SK-N-SH (cell line): Measurements from ENCODE around the gene KCNH8. TPM values are rescaled to one million over a fixed set of nuclear protein-coding genes. Genes with fewer than 3 reads are reported as not detected.

Source experiments
- CTCF ChIA-PET: fragments of 300-600, 350-600 bp; formaldehyde crosslinking; extraction: SDS; loops from one replicate; lab custom pipeline; 2021; lab: Yijun Ruan, JAX
- POLR2A ChIA-PET: fragments of 350-600 bp; sonication (Branson Sonifier 250); formaldehyde crosslinking; extraction: SDS; loops from one replicate; lab custom pipeline; 2020; ENCODE audit warnings: antibody characterized with exemption, inconsistent platforms; lab: Yijun Ruan, JAX
- DNase-seq: peaks from one replicate; pipeline ENCODE4 v3.0.0; 2012
- H2AFZ ChIP-seq: fragments of 200-600 bp; sonication (generic); 2 replicates; pipeline ENCODE4 v1.8.1; 2016; ENCODE audit warnings: antibody characterized with exemption, mild to moderate bottlenecking, low read depth
- H3F3A ChIP-seq: fragments of 200-600 bp; sonication (generic); replicated peaks from 2 replicates; pipeline ENCODE3; 2016; ENCODE audit warnings: antibody characterized with exemption, mild to moderate bottlenecking; ENCODE audit not compliant: insufficient read depth
- H3K27ac ChIP-seq, 2 experiments: fragments of 200-500 bp in 1 of 2; fragments of 200-600 bp in 1 of 2; sonication (Bioruptor generic) in 1 of 2; sonication (generic), shearing (Covaris generic) in 1 of 2; 2 replicates each; pipeline versions ENCODE4 v1.5.1 to v1.6.1; 2014 to 2016; ENCODE audit warnings: low read depth in 2 of 2, inconsistent platforms in 1 of 2, low read length in 1 of 2, mild to moderate bottlenecking in 1 of 2, mixed read lengths in 1 of 2
- H3K27me3 ChIP-seq: fragments of 200-600 bp; sonication (generic), shearing (Covaris generic); 2 replicates; pipeline ENCODE4 v1.6.1; 2016; ENCODE audit warnings: mixed run types; ENCODE audit not compliant: insufficient read depth
- H3K36me3 ChIP-seq, 2 experiments: fragments of 200-500 bp in 1 of 2; fragments of 200-600 bp in 1 of 2; sonication (Bioruptor generic) in 1 of 2; sonication (generic) in 1 of 2; replicated peaks in 1 of 2; 2 replicates each; pipeline versions ENCODE3 to v1.5.1; 2014 to 2016; ENCODE audit warnings: low read length in 1 of 2, mild to moderate bottlenecking in 1 of 2; ENCODE audit not compliant: insufficient read depth in 2 of 2, control insufficient read depth in 1 of 2
- H3K4me1 ChIP-seq, 2 experiments: fragments of 200-500 bp in 1 of 2; fragments of 200-600 bp in 1 of 2; sonication (Bioruptor generic) in 1 of 2; sonication (generic), shearing (Covaris generic) in 1 of 2; 2 replicates each; pipeline versions ENCODE4 v1.5.1 to v1.6.1; 2014 to 2016; ENCODE audit warnings: low read depth in 1 of 2, low read length in 1 of 2, mixed run types in 1 of 2; ENCODE audit not compliant: insufficient read depth in 2 of 2, control insufficient read depth in 1 of 2
- H3K4me2 ChIP-seq: fragments of 200-600 bp; sonication (generic), shearing (Covaris generic); 2 replicates; pipeline ENCODE4 v1.6.1; 2017; ENCODE audit warnings: mixed run types
- H3K4me3 ChIP-seq, 2 experiments: fragments of 200-500 bp in 1 of 2; fragments of 200-600 bp in 1 of 2; sonication (Bioruptor generic) in 1 of 2; sonication (generic), shearing (Covaris generic) in 1 of 2; 2 replicates each; pipeline versions ENCODE4 v1.5.1 to v1.8.1; 2014 to 2016; ENCODE audit warnings: low read depth in 2 of 2, inconsistent platforms in 1 of 2, low read length in 1 of 2, mild to moderate bottlenecking in 1 of 2, mixed read lengths in 1 of 2, moderate library complexity in 1 of 2
- H3K79me2 ChIP-seq: fragments of 200-600 bp; sonication (generic); 2 replicates; pipeline ENCODE4 v1.8.1; 2017; ENCODE audit warnings: mild to moderate bottlenecking; ENCODE audit not compliant: insufficient read depth
- H3K9ac ChIP-seq: fragments of 200-600 bp; sonication (generic); 2 replicates; pipeline ENCODE4 v1.6.1; 2017; ENCODE audit warnings: mixed run types
- H3K9me2 ChIP-seq: fragments of 200-600 bp; sonication (generic); 2 replicates; pipeline ENCODE4 v1.6.1; 2017; ENCODE audit warnings: mixed run types
- H3K9me3 ChIP-seq: fragments of 200-600 bp; sonication (generic); 2 replicates; pipeline ENCODE4 v1.6.1; 2017; ENCODE audit warnings: mixed run types, mild to moderate bottlenecking, moderate library complexity
- H4K20me1 ChIP-seq: fragments of 200-600 bp; sonication (generic); 2 replicates; pipeline ENCODE4 v1.6.1; 2017; ENCODE audit warnings: mild to moderate bottlenecking, mixed run types; ENCODE audit not compliant: insufficient read depth
- CTCF ChIP-seq: fragments of 200-600 bp; sonication (generic); IDR thresholded peaks from 2 replicates; pipeline ENCODE4 v1.6.1; 2017; ENCODE audit warnings: antibody characterized with exemption, mild to moderate bottlenecking, moderate library complexity
- ELF1 ChIP-seq: IDR thresholded peaks from 2 replicates; pipeline ENCODE4 v1.4.0; 2012
- EP300 ChIP-seq, 2 experiments: IDR thresholded peaks; 2 replicates each; pipeline versions ENCODE4 v1.4.0 to v1.6.1; 2012; ENCODE audit warnings: borderline replicate concordance in 1 of 2, low read depth in 1 of 2, low read length in 1 of 2
- EZH2phosphoT487 ChIP-seq: fragments of 200-600 bp; sonication (generic); IDR thresholded peaks from 2 replicates; pipeline ENCODE4 v1.6.1; 2017; ENCODE audit warnings: low read depth, mixed run types, mild to moderate bottlenecking, antibody characterized with exemption, moderate library complexity, borderline replicate concordance
- FOSL2 ChIP-seq: IDR thresholded peaks from 2 replicates; pipeline ENCODE4 v1.4.0; 2012; ENCODE audit warnings: low read depth, mild to moderate bottlenecking, moderate library complexity, borderline replicate concordance
- FOXJ3 ChIP-seq: sonication (generic); formaldehyde crosslinking; IDR thresholded peaks from 2 replicates; pipeline ENCODE4 v1.5.1; 2020; ENCODE audit warnings: mild to moderate bottlenecking, missing genetic modification reagents
- GABPA ChIP-seq: IDR thresholded peaks from 2 replicates; pipeline ENCODE4 v1.4.0; 2012; ENCODE audit warnings: low read depth, mild to moderate bottlenecking
- GATA2 ChIP-seq: sonication (generic); formaldehyde crosslinking; IDR thresholded peaks from 2 replicates; pipeline ENCODE4 v1.5.0; 2020; ENCODE audit warnings: mild to moderate bottlenecking, missing genetic modification reagents
- JUND ChIP-seq: IDR thresholded peaks from 2 replicates; pipeline ENCODE4 v1.4.0; 2012
- MAX ChIP-seq: IDR thresholded peaks from 2 replicates; pipeline ENCODE4 v1.4.0; 2012; ENCODE audit warnings: low read depth
- POLR2AphosphoS5 ChIP-seq: IDR thresholded peaks from 2 replicates; pipeline ENCODE4 v1.6.1; 2012; ENCODE audit warnings: low read depth, low read length
- RCOR1 ChIP-seq: fragments of 150-350 bp; IDR thresholded peaks from 2 replicates; pipeline ENCODE4 v1.6.1; 2017; ENCODE audit warnings: antibody characterized with exemption, low read length
- RFX5 ChIP-seq: IDR thresholded peaks from 2 replicates; pipeline ENCODE4 v1.6.1; 2012; ENCODE audit warnings: mild to moderate bottlenecking, improper control_type of control experiment, low read length
- SIN3A ChIP-seq: IDR thresholded peaks from 2 replicates; pipeline ENCODE4 v1.6.1; 2012; ENCODE audit warnings: low read depth, mild to moderate bottlenecking, low read length, moderate library complexity, borderline replicate concordance
- TAF1 ChIP-seq: IDR thresholded peaks from 2 replicates; pipeline ENCODE4 v1.6.1; 2012; ENCODE audit warnings: low read depth, mild to moderate bottlenecking, low read length, moderate library complexity, borderline replicate concordance
- TCF12 ChIP-seq: IDR thresholded peaks from 2 replicates; pipeline ENCODE4 v1.4.0; 2012
- USF2 ChIP-seq: fragments of 150-350 bp; IDR thresholded peaks from 2 replicates; pipeline ENCODE4 v1.6.1; 2017; ENCODE audit warnings: antibody characterized with exemption, low read length, low read depth, borderline replicate concordance
- YY1 ChIP-seq: IDR thresholded peaks from 2 replicates; pipeline ENCODE4 v1.4.0; 2012; ENCODE audit warnings: low read depth, mild to moderate bottlenecking
- WGBS: methylation state at CpG from one replicate; pipeline ENCODE4 v1.1.6; 2017; ENCODE audit warnings: low lambda C conversion rate; 5-methylcytosine and 5-hydroxymethylcytosine counted together
- polyA plus RNA-seq, 3 experiments: library from polyadenylated mRNA; depleted of rRNA; stranded (reverse); fragments of >200 nt; gene quantifications; 2 replicates each; pipeline ENCODE4 v1.2.3, GENCODE V29; 2012

Gene KCNH8
- polyA plus RNA-seq, 1 of the 3 experiments (the other 2 are of a cell fraction), result 0.05 TPM

- no peaks in the 10 kb centered on the region for H4K20me1 ChIP-seq
- CTCF ChIA-PET, result interaction anchor here (0.6 to 2.8 kb wide), 21 partner anchors 15 to 522 kb away, joined by 3 to 25 read pairs (median 3); no protein-coding TSS in a partner anchor
- H3K79me2 ChIP-seq, result no peaks in the 10 kb centered on the region
- no peaks in the 10 kb centered on the region; a peak in 2 of 4 replicates for H3K4me1 ChIP-seq
- no peak overlapping the region for H2AFZ ChIP-seq
- POLR2A ChIA-PET, result no interaction called here
- DNase-seq, result no peak
- H3K9ac ChIP-seq, result no peak overlapping the region
- no peak overlapping the region for H3K4me2 ChIP-seq
- no peak overlapping the region for H3K4me3 ChIP-seq
- no peaks in the 10 kb centered on the region for H3F3A ChIP-seq
- H3K9me3 ChIP-seq, result no peaks in the 10 kb centered on the region; the same call in 1 of the 2 replicates
- no peaks in the 10 kb centered on the region for H3K36me3 ChIP-seq
- H3K27ac ChIP-seq, result no peak overlapping the region
- WGBS, result 26% methylated on average over 2 of the region's 2 CpGs
- no peaks in the 10 kb centered on the region for H3K9me2 ChIP-seq
- TF ChIP-seq USF2, result no peak
- no peak for TF ChIP-seq EZH2phosphoT487
- no peak for TF ChIP-seq POLR2AphosphoS5
- no peak for TF ChIP-seq FOXJ3
- TF ChIP-seq YY1, result no peak
- no peak for TF ChIP-seq EP300 (IDR thresholded peaks at IDR 0.05; ENCODE audit: borderline replicate concordance in 1 of 2, low read depth in 1 of 2, low read length in 1 of 2)
- no peak for TF ChIP-seq RCOR1
- TF ChIP-seq TAF1, result no peak
- no peak for TF ChIP-seq JUND
- no peak for TF ChIP-seq FOSL2
- TF ChIP-seq GABPA, result no peak
- no peak for TF ChIP-seq ELF1
- TF ChIP-seq TCF12, result no peak
- no peak for TF ChIP-seq SIN3A
- no peak for TF ChIP-seq RFX5
- TF ChIP-seq CTCF, result no peak
- no peak for TF ChIP-seq GATA2 (CRISPR knock-in tag)
- TF ChIP-seq MAX, result no peak
- H3K27me3 ChIP-seq, result no peaks in the 10 kb centered on the region
Observed at GRCh38 chr3:19348500-19348899, 200.2 kb downstream of the KCNH8 start.
